NCI-H128 (cell line): ENCODE measurements around the gene PRKCQ.

Experiments used
- DNase-seq: peaks from one replicate; lab custom pipeline; 2025; ENCODE audit not compliant: unreplicated experiment; lab: John Stamatoyannopoulos, UW

Gene PRKCQ

DNA sequence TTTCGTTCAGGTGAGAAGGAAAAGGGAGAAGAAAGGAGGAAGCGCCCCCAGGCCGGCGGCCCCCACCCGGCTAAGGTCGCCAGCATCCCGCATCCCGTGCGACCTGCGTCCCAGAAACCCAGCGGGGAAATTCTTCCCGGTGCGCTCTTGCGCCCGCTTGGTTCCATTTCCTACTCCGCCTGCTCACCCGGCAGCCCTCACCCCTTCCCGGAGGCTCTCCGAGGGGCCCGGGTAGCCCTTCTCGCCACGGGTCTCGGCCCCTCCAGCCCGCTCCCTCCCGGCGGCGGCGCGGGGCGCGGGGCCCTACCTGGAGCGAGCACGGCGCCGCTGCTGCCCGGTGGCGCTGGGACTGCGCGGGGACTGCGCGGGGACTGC, at the start of gene PRKCQ:
PRKCQ (minus strand) TSS at position 373 of the 375 bp plus-strand sequence. CDS start 65,141 bp downstream, outside the sequence.
- no peak for DNase-seq

DNA sequence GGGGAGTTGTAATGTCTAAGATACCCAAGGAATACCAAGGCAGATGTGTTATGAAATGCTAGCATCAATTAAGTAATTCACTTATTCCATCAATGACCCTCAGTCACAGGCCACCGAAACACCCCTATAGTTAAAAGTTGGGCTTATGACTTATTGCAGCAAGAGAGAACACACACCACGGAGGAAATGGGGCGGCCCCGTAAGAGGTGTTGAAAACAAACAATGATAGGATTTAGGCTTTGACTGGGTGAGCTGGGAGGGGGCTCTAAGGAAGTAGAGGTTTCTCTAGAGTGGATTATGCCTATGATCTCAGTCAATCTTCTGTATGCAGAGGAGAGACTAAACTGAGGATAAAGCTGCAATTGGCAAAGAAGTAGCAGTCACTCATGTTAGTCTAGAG, 45.4 kb upstream of the PRKCQ start:
- no peak for DNase-seq

DNA sequence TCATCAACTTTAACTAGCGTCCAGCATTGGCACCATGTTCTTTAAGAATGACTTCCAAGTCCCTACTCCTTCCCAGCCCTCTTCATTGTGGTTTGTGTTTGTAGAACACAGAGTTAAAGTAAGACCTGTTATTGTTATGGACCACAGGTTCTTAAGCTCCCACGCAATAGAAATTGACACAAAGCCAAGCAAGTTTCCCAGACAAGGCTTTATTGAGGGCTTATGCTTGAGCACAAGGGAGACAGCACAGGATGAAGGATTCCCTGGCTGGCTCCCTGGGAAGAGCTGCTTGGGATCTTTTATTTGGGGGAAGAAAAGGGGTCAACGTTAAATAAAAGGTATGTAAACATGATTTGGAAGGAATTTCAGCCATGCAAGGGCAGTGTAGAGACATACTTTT, 44.3 kb upstream of the PRKCQ start:
- DNase-seq: no peak

DNA sequence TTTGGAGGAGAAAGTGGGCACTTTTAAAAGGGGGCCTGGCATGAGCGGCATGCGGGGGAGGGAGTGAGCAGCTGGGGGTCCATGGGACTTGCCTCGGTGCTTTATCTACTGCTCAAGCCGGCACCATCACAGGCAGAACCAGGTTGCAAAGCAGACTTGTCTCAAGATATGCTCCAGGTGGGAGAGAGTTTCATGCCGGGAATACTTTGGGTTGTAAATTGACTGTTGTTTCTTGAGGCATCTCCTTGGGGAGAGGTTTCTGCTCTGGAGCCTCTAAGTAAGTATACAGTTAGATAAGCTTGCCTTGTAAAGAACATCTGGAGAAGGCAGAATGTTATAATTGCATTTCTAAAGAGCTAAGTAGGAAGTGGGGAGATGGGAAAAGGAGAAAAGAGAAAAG, 42.8 kb upstream of the PRKCQ start:
- no peak for DNase-seq

DNA sequence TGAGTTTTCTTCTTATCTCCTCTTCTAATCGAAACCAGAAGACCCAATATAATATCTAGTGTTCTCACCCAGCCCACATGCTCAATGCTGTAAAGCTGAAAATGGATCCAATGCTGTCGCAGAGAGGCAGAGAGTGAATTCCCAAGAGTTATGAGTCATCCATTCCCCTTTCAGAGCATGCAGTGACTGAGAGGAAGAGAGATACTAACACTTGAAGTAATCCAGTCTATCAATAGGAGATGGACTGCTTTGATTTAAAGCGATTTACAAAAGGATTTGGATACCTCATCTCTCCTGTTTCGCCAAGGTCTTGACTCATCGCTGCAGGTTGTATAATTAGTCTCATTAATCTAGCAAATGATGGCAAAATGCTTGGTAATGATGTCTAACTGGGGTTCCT, 41.5 kb upstream of the PRKCQ start:
- no peak for DNase-seq

DNA sequence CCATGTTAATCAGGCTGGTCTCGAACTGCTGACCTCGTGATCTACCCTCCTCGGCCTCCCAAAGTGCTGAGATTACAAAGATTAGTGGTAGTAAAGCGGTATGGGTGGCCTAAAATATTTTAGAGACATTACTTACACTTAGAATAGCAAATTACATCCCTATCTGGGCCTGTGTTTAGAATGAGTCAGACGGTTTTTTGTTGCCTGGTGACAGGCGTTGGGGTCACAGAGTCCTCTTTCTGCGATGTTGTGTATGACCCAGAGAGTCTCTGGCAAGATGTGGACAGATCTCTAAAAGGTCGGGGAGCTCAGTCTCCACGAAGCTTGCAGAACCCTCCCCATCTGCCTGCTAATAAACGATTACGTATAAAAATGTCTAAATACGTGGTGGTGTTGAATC, 39.6 kb upstream of the PRKCQ start:
- DNase-seq: no peak

DNA sequence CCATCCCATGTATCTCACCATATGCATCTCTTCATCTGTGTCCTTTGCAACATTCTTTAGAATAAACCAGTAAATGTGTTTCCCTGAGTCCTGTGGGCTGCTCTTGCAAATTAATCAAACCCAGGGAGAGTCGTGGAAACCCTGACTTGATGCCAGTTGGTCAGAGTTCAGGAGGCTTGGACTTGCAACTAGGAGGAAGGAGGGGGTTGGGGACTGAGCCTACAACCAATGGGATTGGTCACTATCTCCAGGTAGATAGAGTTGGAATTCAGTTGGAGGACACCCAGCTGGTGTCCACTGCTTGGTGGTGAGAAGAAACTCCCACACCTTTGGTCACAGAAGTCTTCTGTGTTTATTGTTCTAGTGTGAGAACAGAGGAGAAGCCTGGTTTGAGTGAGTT, 38.3 kb upstream of the PRKCQ start:
- DNase-seq: no peak

DNA sequence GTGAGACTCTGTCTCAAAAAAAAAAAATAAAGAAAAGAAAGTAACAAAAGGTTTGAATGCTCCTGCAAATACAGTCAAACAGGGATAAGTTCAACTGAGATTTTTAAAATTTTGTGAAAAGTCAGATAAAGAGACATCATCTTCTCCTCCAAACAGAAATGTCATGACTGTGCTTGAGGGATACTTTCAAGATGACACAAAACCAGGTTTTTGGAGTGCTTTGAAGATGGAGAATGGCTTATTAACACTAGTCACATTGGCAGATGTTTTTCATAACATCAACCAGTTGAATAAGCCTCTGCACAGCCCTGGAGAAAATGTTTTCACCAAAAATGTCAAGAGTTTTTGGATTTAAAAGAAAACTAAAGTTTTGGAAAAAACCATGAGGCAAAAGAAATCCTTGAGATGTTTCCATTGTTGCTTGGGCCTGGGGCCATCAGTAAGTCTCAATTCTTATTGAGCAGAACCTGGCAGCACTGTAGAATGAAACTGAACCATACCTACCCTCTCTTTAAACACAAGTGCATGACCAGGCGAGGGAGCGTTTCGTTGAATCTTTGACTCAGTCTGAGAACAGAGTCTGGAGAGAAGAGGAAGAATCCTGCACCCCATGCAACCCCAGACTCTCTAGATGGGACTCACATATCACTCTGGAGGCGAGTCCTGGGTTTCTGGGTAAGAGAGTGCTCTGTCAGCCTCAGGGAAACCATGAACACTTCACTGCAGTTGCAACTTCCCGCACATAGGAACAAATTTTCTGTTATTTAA, 37.4 kb upstream of the PRKCQ start:
- no peak for DNase-seq

DNA sequence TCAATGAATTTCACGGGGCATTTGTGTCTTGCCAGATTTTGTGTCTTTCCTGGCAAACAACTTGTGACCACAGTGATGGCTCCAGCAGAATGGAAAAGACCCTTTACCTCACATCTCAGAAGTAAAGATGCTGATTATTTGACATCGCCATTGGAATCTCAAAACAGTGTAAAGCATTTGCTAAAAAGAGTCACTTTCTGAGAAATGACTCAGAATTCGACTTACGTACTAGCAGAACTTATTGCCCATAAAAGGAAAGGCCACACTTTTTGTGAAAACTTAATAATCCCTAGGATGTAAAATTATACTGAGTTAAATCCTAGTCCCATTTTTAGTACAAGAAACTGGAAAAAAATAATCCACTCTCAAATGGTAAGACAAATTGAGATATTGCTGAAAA, 35.9 kb upstream of the PRKCQ start:
- DNase-seq: no peak

DNA sequence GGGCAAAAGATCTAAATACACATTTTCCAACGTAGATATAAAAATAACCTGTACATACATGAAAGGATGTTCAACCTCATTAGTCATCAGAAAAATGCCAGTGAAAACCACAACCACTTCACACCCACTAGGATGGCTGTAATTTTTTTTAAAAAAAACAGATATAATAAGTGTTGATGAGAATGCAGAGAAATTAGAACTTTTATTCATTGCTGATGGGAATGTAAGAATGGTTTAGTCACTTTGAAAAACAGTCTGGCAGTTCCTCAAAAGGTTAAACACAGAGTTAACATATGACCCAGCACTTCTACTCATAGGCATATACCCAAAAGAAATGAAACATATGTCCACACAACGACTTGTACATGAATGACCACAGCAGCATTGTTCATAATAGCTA, 32.3 kb upstream of the PRKCQ start:
- DNase-seq: no peak

DNA sequence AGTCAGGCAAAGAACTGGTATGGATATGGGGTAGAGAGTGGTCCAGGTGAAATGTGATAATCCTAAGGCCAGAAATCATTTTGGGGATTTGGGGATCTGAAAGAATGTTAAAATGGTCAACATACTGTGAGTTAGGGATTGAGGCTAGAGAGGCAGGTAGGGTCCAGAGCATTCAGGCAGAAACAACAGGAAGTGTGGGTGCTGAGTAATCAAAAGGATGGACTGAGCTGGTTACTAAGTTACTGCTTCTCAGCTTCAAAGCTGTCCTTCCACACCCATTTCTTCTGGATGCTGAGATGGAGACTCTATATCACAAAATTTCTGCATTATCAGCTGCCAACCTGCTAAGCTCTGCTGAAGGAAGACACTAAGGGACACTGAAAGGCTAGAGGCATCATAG, 30.6 kb upstream of the PRKCQ start:
- no peak for DNase-seq

DNA sequence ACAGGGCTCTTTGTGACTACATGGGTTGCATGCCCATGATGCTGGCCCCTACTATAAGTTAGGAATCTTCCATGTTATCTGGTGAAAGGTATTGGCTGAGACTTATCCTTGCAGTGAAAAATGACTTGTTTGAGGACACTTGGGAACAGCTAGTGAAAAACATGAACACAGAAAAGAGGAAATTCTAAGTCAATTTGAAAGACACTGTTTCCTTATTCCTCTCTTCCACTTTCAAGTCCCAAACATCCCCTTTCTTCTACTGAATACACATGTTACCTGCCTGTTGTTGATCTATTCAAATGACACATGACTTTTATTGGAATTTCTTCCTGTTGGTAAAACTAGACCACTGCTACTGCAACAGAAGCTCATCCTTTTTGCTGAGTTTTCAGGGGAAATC, 29.5 kb upstream of the PRKCQ start:
- DNase-seq: no peak

DNA sequence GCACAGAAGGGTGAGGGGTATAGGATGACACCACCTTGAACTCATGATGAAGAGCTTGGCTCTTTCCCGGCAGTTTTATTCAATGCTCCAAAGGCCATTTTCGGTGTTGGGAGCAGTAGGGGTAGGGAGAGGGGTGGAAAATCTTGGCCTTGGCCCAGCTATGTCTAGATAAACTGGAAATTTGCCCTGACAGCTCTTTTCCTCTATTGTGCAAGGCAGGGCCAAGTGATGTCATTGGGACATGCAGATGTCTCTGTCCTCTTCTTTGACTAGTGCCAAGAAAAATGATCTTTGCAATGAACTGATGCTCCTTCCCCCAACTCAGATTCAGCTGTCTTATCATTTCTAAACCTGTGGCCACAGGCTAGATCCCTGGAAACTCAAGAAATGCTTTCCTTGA, 27.7 kb upstream of the PRKCQ start:
- no peak for DNase-seq

DNA sequence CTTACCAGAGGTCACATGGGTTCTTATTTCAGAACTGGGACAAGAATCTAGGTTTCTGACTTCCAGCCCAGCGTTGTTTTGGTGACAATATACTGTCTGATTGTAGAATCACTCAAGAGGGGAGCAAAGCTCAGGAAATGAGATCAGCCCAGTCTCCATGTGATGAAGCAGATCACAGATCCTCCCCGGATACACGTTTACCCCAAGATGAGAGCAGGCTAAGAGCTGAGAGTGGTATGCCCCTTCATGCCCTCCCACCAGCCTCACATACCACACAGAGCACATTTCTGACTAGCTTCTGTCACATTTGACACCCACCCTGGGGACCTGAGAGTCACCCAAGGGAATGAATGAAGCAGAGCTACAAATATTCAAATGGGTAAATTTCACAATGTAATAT, 27.1 kb upstream of the PRKCQ start:
- DNase-seq: no peak

DNA sequence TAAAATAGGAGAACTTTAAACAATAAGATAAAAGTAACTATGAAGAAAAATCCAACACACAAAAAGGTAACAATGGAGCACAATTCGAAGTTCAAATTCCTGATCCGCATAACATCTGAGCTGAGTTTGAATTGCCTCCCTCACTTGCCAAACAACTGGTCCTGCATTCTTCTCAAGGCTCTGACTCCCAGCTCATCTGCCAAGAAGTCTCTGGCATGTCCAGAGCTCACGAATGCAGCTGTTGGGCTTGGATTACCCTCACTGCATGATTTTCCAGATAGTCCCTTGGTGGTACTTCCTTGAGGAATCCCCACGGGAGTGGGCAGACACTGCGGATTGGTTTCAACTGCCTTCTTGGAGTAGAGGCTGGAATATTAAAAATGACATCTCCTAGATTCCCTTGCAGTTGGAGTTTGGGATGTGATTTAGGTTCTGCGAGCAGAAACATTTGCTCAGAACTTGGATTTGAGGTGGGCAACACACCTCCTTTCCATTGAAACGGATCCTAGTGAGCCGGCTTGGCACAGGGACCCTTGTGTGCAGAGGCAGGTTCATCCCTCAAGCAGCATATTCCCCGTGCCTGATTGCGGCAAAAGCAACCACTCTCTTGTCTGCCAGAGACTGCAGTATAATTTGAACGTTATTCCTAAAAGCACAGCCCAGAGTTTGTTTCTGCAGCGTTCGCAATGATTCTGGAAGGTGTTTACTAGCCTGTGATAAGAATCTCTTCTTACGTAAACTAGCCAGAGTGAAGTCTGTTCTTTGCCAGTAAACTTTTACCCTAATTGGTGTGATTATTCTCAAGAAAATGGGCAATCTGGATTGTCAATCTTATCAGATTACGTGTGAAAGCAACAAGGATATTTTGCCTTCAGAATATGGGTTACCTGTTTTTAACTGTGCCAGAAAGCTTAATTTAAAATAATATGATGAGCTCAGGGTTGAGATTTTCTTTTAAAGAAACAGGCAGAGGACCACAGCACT, 23.4 kb upstream of the PRKCQ start:
- DNase-seq: no peak

DNA sequence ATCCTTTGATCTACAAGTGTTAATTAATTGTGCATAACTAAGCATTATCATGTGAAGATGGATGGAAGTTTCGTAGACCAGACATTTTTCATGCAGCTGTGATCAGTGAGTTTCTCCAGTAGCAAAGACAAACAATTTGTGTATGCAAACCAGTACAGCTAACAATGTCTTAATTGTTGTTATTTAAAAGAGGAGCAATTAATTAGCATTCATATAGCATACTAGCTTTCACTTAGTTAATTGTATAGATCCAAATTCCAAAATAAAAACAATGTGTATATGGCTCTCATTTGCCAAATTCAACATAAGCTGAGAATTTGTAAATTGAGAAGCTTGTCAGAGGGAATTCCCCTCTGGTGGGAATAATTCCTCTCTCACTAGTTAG, 22.6 kb upstream of the PRKCQ start:
- no peak for DNase-seq

DNA sequence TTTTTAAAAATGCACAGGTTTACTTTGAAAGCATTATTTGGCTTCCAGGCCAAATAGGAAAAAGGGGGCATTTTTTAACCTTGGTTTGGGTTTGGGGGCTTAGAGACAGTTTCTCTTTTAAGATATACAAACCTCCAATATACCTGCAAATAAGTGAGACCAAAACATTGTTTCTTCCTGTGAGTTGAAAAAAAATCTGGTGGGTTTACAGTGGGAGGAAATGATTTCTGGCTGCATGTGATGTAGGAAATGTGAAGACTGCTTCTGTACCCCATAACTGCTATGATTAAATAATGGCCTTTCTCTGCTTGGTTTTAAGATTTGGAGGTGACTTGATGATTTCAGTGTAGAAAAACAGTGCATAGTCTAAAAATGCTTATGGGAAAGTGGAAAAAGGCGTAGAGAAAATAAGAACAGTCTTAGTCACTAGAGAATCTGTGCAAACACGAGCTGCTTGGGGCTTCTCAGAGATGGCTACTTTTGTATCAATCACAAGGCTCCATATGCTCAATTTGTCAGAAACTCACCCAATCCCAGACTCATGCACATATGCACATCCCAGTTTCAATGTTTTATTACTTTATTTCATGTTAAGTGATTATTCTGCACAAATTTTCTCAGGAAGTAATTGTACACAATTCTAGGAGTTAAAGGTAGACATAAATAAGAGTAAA, 22.1 kb upstream of the PRKCQ start:
- DNase-seq: no peak

DNA sequence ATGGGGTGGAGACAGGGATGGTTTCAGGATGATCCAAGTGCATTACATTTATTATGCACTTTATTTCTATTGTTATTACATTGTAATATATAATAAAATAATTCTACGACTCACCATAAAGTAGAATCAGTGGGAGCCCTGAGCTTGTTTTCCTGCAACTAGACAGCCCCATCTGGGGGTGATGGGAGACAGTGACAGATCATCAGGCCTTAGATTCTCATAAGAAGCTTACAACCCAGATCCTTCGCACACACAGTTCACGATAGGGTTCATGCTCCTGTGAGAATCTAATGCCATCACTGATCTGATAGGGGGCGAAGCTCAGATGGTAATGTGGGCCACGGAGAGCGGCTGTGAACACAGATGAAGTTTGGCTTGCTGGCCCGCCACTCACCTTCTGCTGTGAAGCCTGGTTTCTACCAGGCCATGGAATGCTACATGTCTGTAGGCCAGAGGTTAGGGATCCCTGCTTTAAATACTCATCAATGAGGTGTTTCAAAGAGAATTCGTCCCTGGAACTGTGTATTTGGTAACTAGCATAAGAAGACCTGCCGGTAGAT, 21.2 kb upstream of the PRKCQ start:
- no peak for DNase-seq

DNA sequence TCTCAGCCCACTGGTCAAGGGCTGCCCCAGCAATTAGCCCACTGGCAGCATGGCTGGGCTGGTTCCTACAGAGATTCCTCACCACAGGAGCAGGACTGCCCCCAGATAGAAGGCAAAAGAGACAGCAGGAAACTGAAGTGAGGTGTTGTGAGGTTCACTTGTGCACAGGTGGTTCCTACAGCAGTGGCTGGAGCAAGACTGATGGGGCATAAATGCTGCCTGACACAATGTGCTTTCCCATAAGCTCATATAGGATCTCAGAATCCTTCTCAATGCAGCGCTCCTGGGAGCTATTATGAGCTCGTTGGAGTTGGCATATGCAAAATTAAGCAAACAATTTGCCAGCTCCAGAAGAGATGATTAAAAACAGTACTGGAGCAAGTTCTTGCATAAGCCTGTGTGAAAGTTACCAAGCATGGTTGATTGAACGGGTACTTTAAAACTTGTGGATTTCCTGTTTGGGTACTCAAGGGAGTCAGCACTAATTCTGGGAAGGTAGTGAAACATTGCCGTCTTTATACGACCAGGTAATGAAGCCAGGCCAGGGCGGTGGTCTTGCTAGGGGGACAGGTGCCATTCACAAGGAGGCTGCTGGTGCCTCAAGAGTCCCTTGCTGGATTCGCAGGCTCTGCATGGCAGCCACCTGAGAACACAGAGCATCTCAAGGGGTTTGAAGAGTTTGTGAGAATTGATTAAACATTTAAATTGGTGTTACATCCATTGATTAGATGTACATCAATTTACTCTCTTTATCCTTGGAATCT, 20.3 kb upstream of the PRKCQ start:
- DNase-seq: no peak

DNA sequence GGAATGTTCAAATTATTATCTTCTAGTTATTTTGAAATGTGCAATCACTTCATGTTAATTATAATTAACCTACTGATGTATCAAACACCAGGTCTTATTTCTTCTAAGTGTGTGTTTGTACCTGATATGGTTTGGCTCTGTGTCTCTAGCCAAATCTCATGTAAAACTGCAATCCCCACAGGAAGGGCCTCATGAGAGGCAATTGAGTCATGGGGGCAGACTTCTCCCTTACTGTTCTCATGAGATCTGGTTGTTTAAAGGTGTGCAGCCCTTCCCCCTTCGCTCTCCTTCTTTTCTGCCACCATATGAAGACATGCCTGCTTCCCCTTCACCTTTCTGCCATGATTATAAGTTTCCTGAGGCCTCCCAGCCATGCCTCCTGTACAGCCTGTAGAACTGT, 18.6 kb upstream of the PRKCQ start:
- DNase-seq: no peak

DNA sequence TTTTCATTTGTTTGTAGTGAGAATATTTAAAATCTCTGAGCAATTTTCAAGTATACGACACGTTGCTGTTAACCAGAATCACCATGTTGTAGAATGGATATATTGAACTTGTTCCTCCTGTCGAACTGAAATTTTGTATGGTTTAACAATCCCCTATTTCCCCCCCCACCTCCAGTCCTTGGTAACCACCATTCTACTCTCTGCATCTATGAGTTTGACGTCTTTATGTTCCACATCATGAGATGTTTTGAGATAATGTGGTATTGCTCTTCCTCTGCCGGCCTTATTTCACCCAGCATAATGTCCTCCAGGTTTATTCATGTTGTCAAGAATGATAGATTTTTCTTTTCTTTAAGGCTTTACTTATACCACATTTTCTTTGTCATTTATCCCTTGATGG, 17.4 kb upstream of the PRKCQ start:
- no peak for DNase-seq
